Muscle layer of duodenum (tissue), 2 donors: Measurements from ENCODE around the gene CAMK2B.

ENCODE experiments used
- H3K27ac ChIP-seq: one replicate; pipeline ENCODE4 v1.7.0; 2013; ENCODE audit warnings: mild to moderate bottlenecking, low read length
- H3K27me3 ChIP-seq: one replicate; pipeline ENCODE4 v1.7.0; 2013; ENCODE audit warnings: low read depth, mild to moderate bottlenecking, control low read depth, low read length
- H3K36me3 ChIP-seq, 2 donors: one replicate each; pipeline ENCODE4 v1.7.0; 2013; ENCODE audit warnings: low read length in 2 of 2, control low read depth in 1 of 2, mild to moderate bottlenecking in 1 of 2; ENCODE audit not compliant: insufficient read depth in 2 of 2, control insufficient read depth in 1 of 2
- H3K4me1 ChIP-seq, 2 donors: one replicate each; pipeline ENCODE4 v1.7.0; 2013; ENCODE audit warnings: low read length in 2 of 2, mild to moderate bottlenecking in 2 of 2, control low read depth in 1 of 2, moderate library complexity in 1 of 2; ENCODE audit not compliant: insufficient read depth in 2 of 2, control insufficient read depth in 1 of 2
- H3K4me3 ChIP-seq, 2 donors: one replicate each; pipeline ENCODE4 v1.7.0; 2013; ENCODE audit warnings: low read length in 2 of 2, low read depth in 1 of 2, mild to moderate bottlenecking in 1 of 2
- H3K9me3 ChIP-seq, 2 donors: one replicate each; pipeline ENCODE4 v1.7.0; 2013; ENCODE audit warnings: low read length in 2 of 2, control low read depth in 1 of 2, mild to moderate bottlenecking in 1 of 2; ENCODE audit not compliant: control insufficient read depth in 1 of 2
- donor health status: healthy.

The CAMK2B gene

GRCh38 chr7:44267719-44268421 lies 57.5 kb downstream of the CAMK2B start:
- no peak overlapping the region for H3K27ac ChIP-seq
- H3K27me3 ChIP-seq: peaks cover 6% of the 10 kb centered on the region
- H3K4me3 ChIP-seq: no peak overlapping the region
- H3K36me3 ChIP-seq: no peaks in the 10 kb centered on the region
- no peaks in the 10 kb centered on the region for H3K4me1 ChIP-seq
- H3K9me3 ChIP-seq: no peaks in the 10 kb centered on the region

- Histone ChIP-seq H3K36me3 (no peaks in the 10 kb centered on the region), H3K27ac (no peak overlapping the region)
Observed at GRCh38 chr7:44267178-44267577, 58.2 kb downstream of the CAMK2B start.

GRCh38 chr7:44266526-44266925 lies 58.9 kb downstream of the CAMK2B start:
- Histone ChIP-seq H3K4me3 (no peak overlapping the region), H3K9me3 (no peaks in the 10 kb centered on the region), H3K36me3 (no peaks in the 10 kb centered on the region), H3K27ac (no peak overlapping the region), H3K27me3 (peaks cover 6% of the 10 kb centered on the region), H3K4me1 (no peaks in the 10 kb centered on the region)

More at GRCh38 chr7:44267178-44267577, 58.2 kb downstream of the CAMK2B start:
- no peaks in the 10 kb centered on the region for H3K4me1 ChIP-seq
- H3K27me3 ChIP-seq: peaks cover 6% of the 10 kb centered on the region
- no peak overlapping the region for H3K4me3 ChIP-seq
- H3K9me3 ChIP-seq: no peaks in the 10 kb centered on the region

- H3K4me1 ChIP-seq: no peaks in the 10 kb centered on the region
- H3K9me3 ChIP-seq: no peaks in the 10 kb centered on the region
- peaks cover 6% of the 10 kb centered on the region for H3K27me3 ChIP-seq
- no peaks in the 10 kb centered on the region for H3K36me3 ChIP-seq
- H3K27ac ChIP-seq: no peak overlapping the region
- H3K4me3 ChIP-seq: no peak overlapping the region
Observed at GRCh38 chr7:44265728-44266127, 59.7 kb downstream of the CAMK2B start.

- H3K4me3 ChIP-seq: no peak overlapping the region
- no peak overlapping the region for H3K27ac ChIP-seq
- peaks cover 0 to 7% of the 10 kb centered on the region in 2 donors for H3K4me1 ChIP-seq
Observed at GRCh38 chr7:44264221-44264931, 61.0 kb downstream of the CAMK2B start.

GRCh38 chr7:44263326-44264082 lies 61.9 kb downstream of the CAMK2B start:
- no peak overlapping the region for H3K27ac ChIP-seq
- peaks cover 2 to 16% of the 10 kb centered on the region in 2 donors for H3K4me1 ChIP-seq
- no peaks in the 10 kb centered on the region for H3K9me3 ChIP-seq
- H3K4me3 ChIP-seq: no peak overlapping the region
- no peaks in the 10 kb centered on the region for H3K36me3 ChIP-seq
- peaks cover 6% of the 10 kb centered on the region for H3K27me3 ChIP-seq

More at GRCh38 chr7:44264221-44264931, 61.0 kb downstream of the CAMK2B start:
- Histone ChIP-seq H3K27me3 (peaks cover 6% of the 10 kb centered on the region), H3K9me3 (no peaks in the 10 kb centered on the region), H3K36me3 (no peaks in the 10 kb centered on the region)

GRCh38 chr7:44262031-44262430 lies 63.4 kb downstream of the CAMK2B start:
- H3K4me3 ChIP-seq: no peak overlapping the region
- no peaks in the 10 kb centered on the region for H3K9me3 ChIP-seq
- H3K36me3 ChIP-seq: no peaks in the 10 kb centered on the region
- H3K27ac ChIP-seq: no peak overlapping the region
- peaks cover 12 to 28% of the 10 kb centered on the region in 2 donors for H3K4me1 ChIP-seq
- peaks cover 6% of the 10 kb centered on the region for H3K27me3 ChIP-seq

- no peak overlapping the region for H3K4me3 ChIP-seq
- H3K4me1 ChIP-seq: peaks cover 12 to 28% of the 10 kb centered on the region in 2 donors
- no peaks in the 10 kb centered on the region for H3K9me3 ChIP-seq
- no peak overlapping the region for H3K27ac ChIP-seq
- H3K27me3 ChIP-seq: peaks cover 6% of the 10 kb centered on the region
- no peaks in the 10 kb centered on the region for H3K36me3 ChIP-seq
Observed at GRCh38 chr7:44261240-44261639, 64.2 kb downstream of the CAMK2B start.

- H3K27me3 ChIP-seq: peaks cover 6% of the 10 kb centered on the region
- peaks cover 12 to 28% of the 10 kb centered on the region in 2 donors for H3K4me1 ChIP-seq
- no peak overlapping the region for H3K4me3 ChIP-seq
- H3K27ac ChIP-seq: no peak overlapping the region
- no peaks in the 10 kb centered on the region for H3K36me3 ChIP-seq
- no peaks in the 10 kb centered on the region for H3K9me3 ChIP-seq
Observed at GRCh38 chr7:44259547-44260457, 65.6 kb downstream of the CAMK2B start.

GRCh38 chr7:44258865-44259546 lies 66.4 kb downstream of the CAMK2B start:
- Histone ChIP-seq H3K27ac (no peak overlapping the region), H3K4me3 (no peak overlapping the region), H3K9me3 (no peaks in the 10 kb centered on the region), H3K4me1 (peaks cover 12 to 28% of the 10 kb centered on the region in 2 donors), H3K36me3 (no peaks in the 10 kb centered on the region), H3K27me3 (peaks cover 6% of the 10 kb centered on the region)
